Sigmoid colon (tissue), 7 donors: Measurements from ENCODE around the gene JAM3. TPM values are rescaled to one million over a fixed set of nuclear protein-coding genes. Genes with fewer than 3 reads are reported as not detected.

ENCODE experiments used
- DNase-seq: peaks from one replicate; pipeline ENCODE4 v3.0.0-alpha.2; 2019
- H3K27ac ChIP-seq, 4 donors: fragments of 200-600 bp; sonication (generic); one replicate each; pipeline ENCODE4 v1.5.1; 2016 to 2019; ENCODE audit warnings: mild to moderate bottlenecking in 1 of 4
- H3K27me3 ChIP-seq, 3 donors: fragments of 200-600 bp; sonication (generic); one replicate each; pipeline ENCODE4 v1.5.1; 2019; ENCODE audit warnings: mild to moderate bottlenecking in 1 of 3
- H3K36me3 ChIP-seq, 4 donors: fragments of 200-600 bp; sonication (generic); one replicate each; pipeline ENCODE4 v1.5.1; 2016 to 2019
- H3K4me1 ChIP-seq, 4 donors: fragments of 200-600 bp; sonication (generic); one replicate each; pipeline ENCODE4 v1.5.1; 2017 to 2019
- H3K4me3 ChIP-seq, 4 donors: fragments of 200-600 bp; sonication (generic); one replicate each; pipeline ENCODE4 v1.5.1; 2017 to 2019; ENCODE audit warnings: mild to moderate bottlenecking in 2 of 4, moderate library complexity in 1 of 4
- H3K9me3 ChIP-seq, 4 donors: fragments of 200-600 bp in 3 of 4; sonication (generic) in 3 of 4; one replicate each; pipeline versions ENCODE4 v1.5.1 to v1.6.1; 2013 to 2019
- CTCF ChIP-seq, 4 experiments: fragments of 450-650 bp in 3 of 4; fragments of 200-600 bp in 1 of 4; IDR thresholded peaks; one replicate each; pipeline ENCODE4 v1.5.1; 2016 to 2019; ENCODE audit warnings: antibody characterized with exemption in 4 of 4, mild to moderate bottlenecking in 3 of 4, moderate library complexity in 2 of 4
- EP300 ChIP-seq, 4 donors: sonication (generic); formaldehyde crosslinking; IDR thresholded peaks; one replicate each; pipeline ENCODE4 v1.6.1; 2017; ENCODE audit warnings: antibody characterized with exemption in 4 of 4
- POLR2A ChIP-seq, 2 donors: fragments of 450-650 bp; IDR thresholded peaks; one replicate each; pipeline ENCODE4 v1.6.1; 2016; ENCODE audit warnings: antibody characterized with exemption in 2 of 2, mild to moderate bottlenecking in 2 of 2, moderate library complexity in 2 of 2
- POLR2AphosphoS5 ChIP-seq, 4 donors: sonication (generic); formaldehyde crosslinking; IDR thresholded peaks; one replicate each; pipeline ENCODE4 v1.6.1; 2017; ENCODE audit warnings: antibody characterized with exemption in 4 of 4
- WGBS, 2 donors: extraction: QIAGEN DNeasy Blood & Tissue Kit; methylation state at CpG; one replicate each; pipeline ENCODE4 v1.1.7; 2013; 5-methylcytosine and 5-hydroxymethylcytosine counted together
- intact Hi-C: fragments of 100-400 bp; cut with DNase I; formaldehyde crosslinking; loops from one replicate; pipeline ENCODE4 v1.15.1; 2023
- polyA plus RNA-seq, 3 donors: library from polyadenylated mRNA; stranded (reverse); fragments of 200-250 nt; gene quantifications; one replicate each; pipeline ENCODE4 v1.2.3, GENCODE V29; 2013
- total RNA-seq, 4 donors: library from RNA; depleted of rRNA; stranded (reverse); fragments of >200 nt; gene quantifications; one replicate each; pipeline ENCODE4 v1.1.0, GENCODE V29; 2016
- donor health status: healthy with polysubstance abuse.
- donor health status: Bipolar disorder and iron deficiency.
- donor health status: healthy.

The JAM3 gene
- total and polyA plus RNA-seq, 7 donors, result 0.69 to 125 (median 69.4) TPM

GRCh38 chr11:134024420-134025081 lies 44.3 kb upstream of the JAM3 start:
- H3K36me3 ChIP-seq, result no peaks in the 10 kb centered on the region
- TF ChIP-seq POLR2A (IDR thresholded peaks at IDR 0.05), result no peak
- no peak for TF ChIP-seq EP300 (IDR thresholded peaks at IDR 0.05)
- TF ChIP-seq POLR2AphosphoS5 (IDR thresholded peaks at IDR 0.05), result no peak
- TF ChIP-seq CTCF (IDR thresholded peaks at IDR 0.05), result no peak
- no peak overlapping the region for H3K4me3 ChIP-seq
- 60 to 73% methylated on average over 15 of the region's 15 CpGs for WGBS, 2 donors
- no peak for DNase-seq
- intact Hi-C loops, result no loop called here
- H3K4me1 ChIP-seq, result no peaks in the 10 kb centered on the region
- no peak overlapping the region for H3K27ac ChIP-seq
- no peaks in the 10 kb centered on the region for H3K27me3 ChIP-seq
- H3K9me3 ChIP-seq, result no peaks in the 10 kb centered on the region

DNA sequence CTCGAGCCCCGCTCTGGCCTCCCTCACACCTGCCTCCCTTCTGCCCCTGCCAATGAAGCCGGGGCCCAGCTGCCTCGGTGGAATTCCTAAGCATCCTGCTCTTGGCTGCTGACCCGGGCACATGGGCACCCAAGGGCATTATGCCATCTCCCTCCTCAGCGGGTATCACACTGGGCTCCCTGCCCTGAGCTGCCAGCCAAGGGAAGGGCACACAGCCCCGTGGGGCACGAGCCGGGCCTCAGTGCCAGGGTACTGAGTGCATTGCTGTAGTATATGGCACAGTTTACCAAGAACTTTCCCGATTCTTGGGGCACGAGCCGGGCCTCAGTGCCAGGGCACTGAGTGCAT lies 43.8 kb upstream of the JAM3 start:
- Histone ChIP-seq H3K27me3 (no peaks in the 10 kb centered on the region), H3K4me3 (no peak overlapping the region), H3K36me3 (no peaks in the 10 kb centered on the region), H3K4me1 (no peaks in the 10 kb centered on the region), H3K9me3 (no peaks in the 10 kb centered on the region), H3K27ac (no peak overlapping the region)
- intact Hi-C loops, result no loop called here
- 88 to 90% methylated on average over 12 of the region's 12 CpGs for WGBS, 2 donors
- TF ChIP-seq POLR2A (IDR thresholded peaks at IDR 0.05) (no peak), CTCF (IDR thresholded peaks at IDR 0.05) (no peak), POLR2AphosphoS5 (IDR thresholded peaks at IDR 0.05) (no peak), EP300 (IDR thresholded peaks at IDR 0.05) (no peak)
- no peak for DNase-seq

DNA sequence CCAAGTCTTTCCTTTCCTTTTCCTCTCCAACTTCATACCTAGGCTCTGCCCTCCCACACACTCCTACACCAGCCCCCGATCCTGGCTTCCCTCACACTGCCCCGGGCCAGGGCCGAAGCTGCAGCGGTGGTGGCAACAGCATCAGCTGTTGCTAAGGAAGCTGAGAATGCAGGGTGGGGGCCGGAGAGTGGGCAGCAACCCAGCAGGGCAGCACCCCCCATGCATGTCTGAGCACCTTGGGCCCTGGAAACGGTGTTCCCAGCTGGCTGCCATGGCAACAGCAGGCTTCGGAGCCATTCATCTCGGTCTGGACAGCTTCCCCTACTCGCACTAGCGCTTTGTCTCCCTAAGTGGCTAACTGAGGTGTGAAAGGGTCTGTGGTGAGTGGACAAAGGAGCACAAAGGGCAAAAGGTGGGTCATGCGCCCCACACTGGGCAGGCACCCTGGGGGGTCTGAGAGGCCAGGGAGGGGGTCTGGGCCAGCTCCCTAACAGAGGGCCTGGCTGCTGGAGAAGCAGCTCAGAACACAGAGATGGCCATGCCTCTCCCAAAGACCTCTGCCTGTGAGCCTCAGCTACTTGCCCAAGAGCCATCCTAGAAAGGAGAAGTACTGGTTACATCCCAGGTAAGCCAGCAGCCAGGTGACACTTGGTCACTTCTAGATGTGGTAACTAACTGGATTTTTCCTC lies 42.1 kb upstream of the JAM3 start:
- Histone ChIP-seq H3K4me3 (no peak overlapping the region), H3K27ac (no peak overlapping the region), H3K27me3 (no peaks in the 10 kb centered on the region), H3K4me1 (peaks cover 0 to 2% (median 0%) of the 10 kb centered on the region in 4 donors), H3K36me3 (no peaks in the 10 kb centered on the region), H3K9me3 (no peaks in the 10 kb centered on the region)
- 35 to 37% methylated on average over 11 of the region's 11 CpGs for WGBS, 2 donors
- no peak for DNase-seq
- TF ChIP-seq POLR2AphosphoS5 (IDR thresholded peaks at IDR 0.05), result no peak
- intact Hi-C loops, result no loop called here

- Histone ChIP-seq H3K27ac (no peak overlapping the region), H3K4me1 (peaks cover 0 to 10% (median 7%) of the 10 kb centered on the region in 4 donors), H3K27me3 (no peaks in the 10 kb centered on the region), H3K36me3 (no peaks in the 10 kb centered on the region), H3K4me3 (no peak overlapping the region), H3K9me3 (no peaks in the 10 kb centered on the region)
- intact Hi-C loops, result no loop called here
- DNase-seq, result no peak
- WGBS, 2 donors, result 35 to 58% methylated on average over 4 of the region's 4 CpGs
- TF ChIP-seq POLR2AphosphoS5 (IDR thresholded peaks at IDR 0.05) (no peak), CTCF (IDR thresholded peaks at IDR 0.05) (no peak), POLR2A (IDR thresholded peaks at IDR 0.05) (no peak), EP300 (IDR thresholded peaks at IDR 0.05) (no peak)
These were observed 41.2 kb upstream of the JAM3 start for GRCh38 chr11:134027671-134028070.

- intact Hi-C loops, result no loop called here
- H3K4me3 ChIP-seq, result no peak overlapping the region
- H3K36me3 ChIP-seq, result no peaks in the 10 kb centered on the region
- no peaks in the 10 kb centered on the region for H3K9me3 ChIP-seq
- DNase-seq, result no peak
- H3K27me3 ChIP-seq, result no peaks in the 10 kb centered on the region
- TF ChIP-seq POLR2A (IDR thresholded peaks at IDR 0.05) (no peak), POLR2AphosphoS5 (IDR thresholded peaks at IDR 0.05) (no peak), EP300 (IDR thresholded peaks at IDR 0.05) (no peak), CTCF (IDR thresholded peaks at IDR 0.05) (no peak)
- H3K27ac ChIP-seq, result no peak overlapping the region
- 70 to 83% methylated on average over 3 of the region's 3 CpGs for WGBS, 2 donors
- H3K4me1 ChIP-seq, result peaks cover 0 to 18% (median 14%) of the 10 kb centered on the region in 4 donors
These were observed 40.4 kb upstream of the JAM3 start for GRCh38 chr11:134028368-134028920.
